ENCODE data around the gene ELP6.
"Not testable (repeated sequence)": the region's sequence is repeated elsewhere in the genome, so short reads cannot be mapped to it uniquely, and the experiment has no call there.

The ELP6 gene

GRCh38 chr3:47459534-47460085 lies 53.9 kb downstream of the ELP6 start:
- DNase-seq (ENCODE audit: low read depth), result not testable (repeated sequence)

GRCh38 chr3:47456984-47457383 lies 56.5 kb downstream of the ELP6 start:
- no peak for DNase-seq (ENCODE audit: low read depth)

GRCh38 chr3:47455806-47456452 lies 57.6 kb downstream of the ELP6 start:
- no peak for DNase-seq (ENCODE audit: low read depth)

- no peak for DNase-seq (ENCODE audit: low read depth)
Measured at GRCh38 chr3:47452453-47453215, 60.9 kb downstream of the ELP6 start.

Data from HS-5 (cell line).